Measurements from ENCODE around the gene EIF4E3. TPM values are rescaled to one million over a fixed set of nuclear protein-coding genes. Genes with fewer than 3 reads are reported as not detected.

The EIF4E3 gene
- 0.21 and 0.28 TPM in 2 replicates for total RNA-seq (2014; rRNA removed; shearing (Covaris generic))

DNA sequence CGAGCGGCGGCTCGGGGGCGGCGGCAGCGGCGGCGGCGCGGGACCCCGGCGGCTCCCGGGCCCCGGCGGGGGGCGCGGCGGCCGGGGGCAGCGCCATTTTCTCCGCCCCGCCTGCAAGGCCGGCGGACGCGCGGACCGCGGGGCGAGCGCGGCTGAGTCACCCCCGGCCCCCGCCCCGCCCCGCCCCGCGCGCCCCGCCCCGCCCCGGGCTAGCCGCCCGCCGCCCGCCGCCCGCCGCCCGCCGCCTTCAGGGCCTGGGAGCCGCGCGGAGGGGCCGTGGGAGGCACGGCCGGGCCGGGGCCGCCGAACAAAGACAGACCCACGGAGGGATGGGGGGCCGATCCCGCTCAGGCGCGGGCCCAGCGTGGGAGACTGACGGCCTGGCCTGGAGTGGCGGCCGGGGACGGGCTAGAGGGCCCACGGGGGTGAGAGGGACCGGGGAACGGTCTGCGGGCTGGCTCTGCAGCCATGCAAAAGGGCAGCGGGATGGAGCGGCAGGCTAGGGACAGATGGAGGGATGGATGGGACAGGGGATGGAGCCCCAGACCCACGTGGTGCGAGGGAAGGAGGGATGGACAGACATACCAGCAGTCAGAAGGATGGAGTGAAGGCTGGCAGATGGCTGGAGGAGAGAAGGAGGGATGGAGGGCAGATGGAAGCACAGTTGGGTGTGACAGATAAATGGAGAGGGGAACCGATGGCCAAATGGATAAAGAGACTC is at the start of gene EIF4E3:
Gene EIF4E3, minus strand, starts transcription at position 132 of the 721 bp plus-strand sequence. Its CDS starts 35 bp downstream, at position 97.
- DNase-seq (ENCODE audit: low spot score) = no peak

DNA sequence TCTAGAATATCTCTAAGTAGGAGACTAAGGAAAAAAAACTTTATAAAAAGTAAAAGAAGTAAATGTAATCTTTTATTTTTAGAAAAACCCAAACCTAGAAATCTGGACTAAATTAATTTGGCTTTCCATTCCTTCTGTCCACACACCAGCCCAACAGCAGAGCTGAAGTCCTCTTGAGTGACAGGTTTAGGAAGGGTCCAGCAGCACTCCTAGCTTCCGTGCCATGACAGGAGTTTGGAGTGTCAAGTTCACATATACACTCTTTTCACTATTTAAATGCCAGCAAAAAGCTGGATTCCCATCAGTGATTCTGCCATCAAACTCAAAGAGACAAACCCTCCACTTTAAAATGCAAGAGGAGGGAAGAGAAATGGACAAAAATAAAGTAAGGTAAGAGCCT is 46.7 kb upstream of the EIF4E3 start:
- no peak for DNase-seq (ENCODE audit: low spot score)

DNA sequence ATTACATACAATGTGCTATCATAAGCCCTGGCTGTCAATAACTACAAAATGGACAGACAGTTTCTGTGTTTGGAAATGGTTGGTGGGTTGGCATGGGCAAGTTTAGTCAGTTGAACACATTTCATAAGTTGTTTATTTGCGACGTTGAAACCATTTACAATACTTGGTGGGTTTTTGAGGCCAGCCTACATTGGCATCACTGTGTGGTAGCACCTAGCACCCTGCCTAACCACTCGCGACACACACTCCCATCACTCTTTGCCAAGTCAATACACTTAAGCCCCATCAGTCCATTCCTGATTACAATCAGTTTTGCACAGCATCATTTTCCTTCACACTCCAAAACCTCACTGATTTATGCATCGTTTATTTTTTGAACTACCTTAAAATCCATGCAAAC is 45.9 kb upstream of the EIF4E3 start:
- DNase-seq (ENCODE audit: low spot score) = no peak

DNA sequence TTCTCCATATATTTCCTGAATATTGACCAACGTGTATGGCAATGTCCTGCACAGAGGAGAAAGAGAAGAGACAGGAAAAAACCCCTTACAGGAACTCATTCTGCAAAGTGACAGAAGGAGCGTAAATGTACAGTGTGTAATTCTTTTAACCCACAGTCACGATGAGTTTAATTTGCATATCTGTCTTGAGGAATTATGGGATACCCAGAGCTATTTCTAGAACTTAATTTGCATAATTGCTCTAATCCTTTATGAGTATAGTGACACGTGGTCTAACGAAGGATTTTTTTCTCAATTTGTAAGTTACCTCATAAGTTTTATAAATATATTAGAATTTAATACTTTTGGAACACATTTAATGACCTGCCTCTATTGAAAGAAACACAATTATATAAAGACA is 38.2 kb upstream of the EIF4E3 start:
- DNase-seq (ENCODE audit: low spot score) = no peak

DNA sequence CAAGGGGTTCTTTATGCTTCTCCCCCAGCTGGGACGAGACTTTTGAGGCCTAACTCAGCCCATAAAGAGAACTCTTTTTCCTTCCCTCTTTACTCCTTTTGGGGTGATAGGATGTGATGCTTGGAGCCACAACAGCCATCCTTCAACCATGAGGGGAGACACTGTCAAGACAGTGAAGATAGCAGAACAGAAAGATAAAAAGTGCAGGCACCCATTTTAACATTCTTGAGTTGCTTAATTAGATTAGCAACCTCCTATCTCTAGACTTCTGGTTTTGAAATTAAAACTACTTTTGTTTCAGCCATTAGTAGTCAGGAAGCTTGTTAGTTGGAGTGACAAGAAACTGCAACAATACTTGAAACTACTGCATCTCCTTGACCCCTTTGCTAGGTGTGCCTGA is 34.9 kb upstream of the EIF4E3 start:
- no peak for DNase-seq (ENCODE audit: low spot score)

DNA sequence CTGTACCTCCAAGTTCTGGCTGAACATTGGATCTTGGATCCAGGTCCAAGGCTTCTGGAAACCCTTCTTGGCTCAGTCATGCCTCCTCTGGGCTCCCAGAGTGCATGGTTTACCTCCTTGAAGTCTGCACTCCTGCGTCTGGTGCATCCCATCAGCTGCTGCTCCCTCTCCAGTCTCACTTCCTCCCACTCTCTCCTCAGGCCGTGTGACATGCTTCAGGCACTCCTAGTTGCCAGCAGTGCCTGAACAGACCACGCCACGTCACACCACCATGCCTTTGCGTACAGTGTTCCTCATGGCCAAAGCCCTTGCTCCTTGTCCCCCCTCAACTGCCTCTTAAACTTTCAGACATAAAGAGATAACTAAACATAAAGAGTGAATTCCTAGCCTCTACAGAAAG is 34.2 kb upstream of the EIF4E3 start:
- no peak for DNase-seq (ENCODE audit: low spot score)

DNA sequence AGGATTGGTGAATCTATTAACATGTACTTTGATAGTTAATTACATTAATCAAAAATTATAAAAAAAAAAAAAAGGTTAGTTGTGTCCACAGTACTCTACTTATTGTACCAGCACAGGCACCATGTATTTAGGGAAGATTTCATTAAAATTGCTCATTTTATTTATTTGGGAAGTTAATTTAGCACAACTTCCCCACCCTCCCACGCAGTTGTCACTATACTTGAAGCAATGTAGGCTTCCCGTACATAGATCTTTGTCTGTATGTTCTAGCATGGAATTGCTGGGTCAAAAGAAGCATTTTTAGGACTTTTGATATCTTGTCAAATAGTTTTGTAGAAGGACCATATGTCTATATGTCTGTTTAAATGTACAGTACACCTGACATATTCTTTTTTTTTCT is 32.9 kb upstream of the EIF4E3 start:
- DNase-seq (ENCODE audit: low spot score) = no peak

DNA sequence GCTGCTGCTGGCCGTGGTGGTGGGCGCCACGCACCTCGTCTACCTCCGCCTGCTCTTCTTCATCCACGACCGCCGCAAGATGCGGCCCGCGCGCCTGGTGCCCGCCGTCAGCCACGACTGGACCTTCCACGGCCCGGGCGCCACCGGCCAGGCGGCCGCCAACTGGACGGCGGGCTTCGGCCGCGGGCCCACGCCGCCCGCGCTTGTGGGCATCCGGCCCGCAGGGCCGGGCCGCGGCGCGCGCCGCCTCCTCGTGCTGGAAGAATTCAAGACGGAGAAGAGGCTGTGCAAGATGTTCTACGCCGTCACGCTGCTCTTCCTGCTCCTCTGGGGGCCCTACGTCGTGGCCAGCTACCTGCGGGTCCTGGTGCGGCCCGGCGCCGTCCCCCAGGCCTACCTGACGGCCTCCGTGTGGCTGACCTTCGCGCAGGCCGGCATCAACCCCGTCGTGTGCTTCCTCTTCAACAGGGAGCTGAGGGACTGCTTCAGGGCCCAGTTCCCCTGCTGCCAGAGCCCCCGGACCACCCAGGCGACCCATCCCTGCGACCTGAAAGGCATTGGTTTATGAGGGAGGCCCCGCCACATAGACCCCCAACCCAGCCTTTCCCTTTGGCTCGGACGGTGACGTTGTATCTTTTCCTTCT is 29.5 kb upstream of the EIF4E3 start:
- no peak for DNase-seq (ENCODE audit: low spot score)

DNA sequence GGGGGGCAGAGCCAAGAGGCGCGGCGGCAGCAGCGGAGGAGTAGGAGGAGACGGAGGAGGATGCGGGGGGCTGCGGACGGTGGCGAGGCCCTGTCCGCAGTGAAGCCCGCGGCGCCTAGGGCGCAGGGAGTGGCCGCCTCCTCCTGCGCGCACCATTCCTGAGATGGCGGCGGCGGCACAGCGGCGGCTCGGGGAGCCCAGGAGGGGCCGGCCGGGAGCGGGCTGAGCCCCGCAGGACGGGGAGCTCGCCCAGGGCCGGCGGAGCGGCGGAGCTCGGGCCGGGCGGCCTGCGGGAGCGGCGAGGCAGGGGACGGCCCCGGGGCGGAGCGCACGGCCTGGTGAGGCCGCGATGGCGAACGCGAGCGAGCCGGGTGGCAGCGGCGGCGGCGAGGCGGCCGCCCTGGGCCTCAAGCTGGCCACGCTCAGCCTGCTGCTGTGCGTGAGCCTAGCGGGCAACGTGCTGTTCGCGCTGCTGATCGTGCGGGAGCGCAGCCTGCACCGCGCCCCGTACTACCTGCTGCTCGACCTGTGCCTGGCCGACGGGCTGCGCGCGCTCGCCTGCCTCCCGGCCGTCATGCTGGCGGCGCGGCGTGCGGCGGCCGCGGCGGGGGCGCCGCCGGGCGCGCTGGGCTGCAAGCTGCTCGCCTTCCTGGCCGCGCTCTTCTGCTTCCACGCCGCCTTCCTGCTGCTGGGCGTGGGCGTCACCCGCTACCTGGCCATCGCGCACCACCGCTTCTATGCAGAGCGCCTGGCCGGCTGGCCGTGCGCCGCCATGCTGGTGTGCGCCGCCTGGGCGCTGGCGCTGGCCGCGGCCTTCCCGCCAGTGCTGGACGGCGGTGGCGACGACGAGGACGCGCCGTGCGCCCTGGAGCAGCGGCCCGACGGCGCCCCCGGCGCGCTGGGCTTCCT is 28.8 kb upstream of the EIF4E3 start, which contains the start of gene GPR27:
Gene GPR27, plus strand, starts transcription at position 155 of the 909 bp plus-strand sequence. Its CDS starts 195 bp downstream, at position 350.
- no peak for DNase-seq (ENCODE audit: low spot score)

DNA sequence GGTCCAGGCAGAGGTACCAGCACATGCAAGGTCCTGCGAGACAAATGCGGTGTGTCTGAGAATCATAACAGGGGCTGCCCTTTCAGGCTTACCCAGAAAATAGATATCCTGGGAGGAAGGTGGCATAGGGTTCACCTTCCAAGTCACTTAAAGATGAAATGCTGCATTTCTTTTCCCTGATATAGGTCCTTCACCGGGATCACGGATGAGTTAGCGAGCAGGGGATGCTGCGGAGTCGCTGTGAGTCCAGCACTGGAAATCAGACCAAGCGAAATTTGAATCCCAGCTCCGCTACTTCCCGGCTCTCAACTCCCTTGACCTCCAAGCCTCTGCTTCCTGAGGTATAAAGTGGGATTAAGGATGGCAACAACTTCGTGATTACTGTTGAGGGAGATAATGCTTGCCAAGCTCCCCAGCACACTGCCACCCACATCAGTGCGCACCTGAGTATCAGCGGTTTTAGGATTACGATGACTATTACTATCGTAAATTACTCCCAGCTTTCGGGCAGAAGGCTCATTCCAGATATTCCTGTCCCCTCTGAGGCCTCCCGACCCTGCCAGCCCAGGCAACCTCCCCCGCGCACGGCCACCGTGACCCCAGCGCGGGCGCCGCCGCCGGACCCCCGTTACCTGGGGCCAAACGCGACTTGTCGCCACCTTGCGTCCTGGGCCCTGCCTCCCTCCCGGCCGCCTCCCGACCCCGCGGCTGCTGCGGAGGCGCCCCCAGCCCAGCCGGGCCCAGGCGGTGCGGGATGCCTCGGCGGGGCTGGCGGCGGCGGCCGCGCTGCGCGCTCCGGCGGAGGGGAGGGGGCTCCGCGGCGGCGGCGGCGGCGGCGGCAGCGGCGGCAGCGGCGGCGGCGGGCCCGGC is 27.9 kb upstream of the EIF4E3 start:
- no peak for DNase-seq (ENCODE audit: low spot score)

DNA sequence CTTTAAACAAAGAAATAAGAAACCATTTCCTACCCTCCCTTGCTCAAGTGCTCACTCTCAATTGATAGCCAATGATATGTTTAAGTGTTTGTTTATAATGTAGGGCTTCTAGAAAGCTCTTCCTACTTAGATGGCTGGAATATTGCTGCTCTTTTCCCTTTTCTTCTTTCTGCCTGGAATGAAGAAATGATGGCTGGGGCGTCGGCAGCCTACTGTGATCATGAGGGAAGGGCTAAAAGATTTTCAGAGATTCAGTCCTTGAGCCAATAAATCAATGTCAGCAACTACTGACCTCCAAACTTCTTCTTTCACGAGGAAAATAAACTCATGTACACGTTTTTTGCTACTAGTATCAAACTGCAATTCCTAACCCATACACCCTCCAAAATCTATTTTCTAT is 26.4 kb upstream of the EIF4E3 start:
- DNase-seq (ENCODE audit: low spot score) = no peak

DNA sequence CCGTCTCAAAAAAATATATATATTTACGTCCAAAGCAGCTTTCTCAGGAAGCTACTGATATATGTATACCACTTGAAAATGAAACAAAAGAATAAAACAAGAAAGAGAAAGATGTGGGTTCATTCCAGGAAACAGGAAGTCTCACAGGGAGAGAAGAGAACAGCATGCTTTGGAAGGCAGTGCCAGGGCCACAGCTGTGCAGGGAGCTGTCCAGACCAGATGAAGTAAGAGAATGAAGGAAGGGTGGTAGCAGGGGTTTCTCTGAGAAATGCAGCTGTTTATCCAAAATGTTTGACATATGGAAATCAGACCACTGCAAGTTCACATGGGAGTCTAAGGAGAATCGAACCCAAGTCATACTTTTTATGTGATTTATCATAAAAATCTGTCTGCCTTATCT is 19.5 kb upstream of the EIF4E3 start:
- DNase-seq (ENCODE audit: low spot score) = no peak

DNA sequence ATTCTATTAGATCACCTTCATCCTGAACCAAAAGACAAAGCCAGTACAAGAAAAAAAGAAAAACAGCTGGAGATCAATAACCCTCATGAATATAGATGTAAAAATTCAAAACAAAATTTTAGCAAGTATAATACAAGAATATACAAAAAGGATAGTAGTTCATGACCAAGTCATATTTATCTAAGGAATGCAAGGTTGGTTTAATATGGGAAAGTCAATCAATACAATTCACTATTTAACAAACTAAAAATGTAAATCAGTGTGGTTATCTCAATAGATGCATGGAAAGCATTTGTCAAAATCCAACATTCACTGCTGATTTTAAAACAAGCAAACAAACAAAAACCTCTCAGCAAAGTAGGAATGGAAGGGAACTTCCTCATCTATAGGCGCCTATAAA is 17.4 kb upstream of the EIF4E3 start:
- no peak for DNase-seq (ENCODE audit: low spot score)

DNA sequence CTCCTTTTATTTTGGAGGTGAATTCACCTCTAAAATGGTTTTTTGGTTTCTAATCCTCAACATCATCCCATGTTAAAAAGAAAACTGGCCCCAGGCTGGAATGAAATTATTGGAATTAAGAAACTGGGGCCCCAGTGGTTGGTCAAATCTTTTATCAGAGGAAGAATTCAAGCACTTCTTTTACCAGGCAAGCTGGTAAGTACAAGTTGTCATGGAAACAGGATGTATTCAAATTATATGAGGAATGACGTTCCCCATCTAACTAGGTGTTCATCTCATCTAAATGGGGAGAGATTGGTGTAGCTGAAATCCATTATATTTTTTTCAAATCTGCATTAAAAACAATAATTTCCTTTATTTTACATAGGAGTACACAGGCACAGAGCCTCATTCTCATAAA is 9.7 kb upstream of the EIF4E3 start:
- no peak for DNase-seq (ENCODE audit: low spot score)

DNA sequence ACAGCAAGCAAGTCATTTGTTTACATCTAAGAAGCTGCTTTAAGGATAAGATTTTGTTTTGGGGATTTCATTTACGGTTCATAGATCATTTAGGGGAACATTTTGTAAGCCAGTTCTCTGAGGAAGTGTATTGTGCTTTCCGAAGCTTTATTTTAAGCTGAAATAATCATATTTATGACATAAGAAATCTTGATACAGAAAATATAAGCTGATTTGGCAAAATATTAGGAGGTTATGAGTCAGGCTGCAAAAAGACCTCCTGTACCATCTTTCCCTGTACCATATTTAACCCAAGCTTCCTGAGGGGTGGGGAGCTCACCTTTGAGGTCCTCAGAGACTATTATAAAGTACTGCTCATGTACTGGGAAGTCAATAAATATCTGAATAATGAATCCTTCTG is 8.1 kb upstream of the EIF4E3 start:
- DNase-seq (ENCODE audit: low spot score) = no peak

DNA sequence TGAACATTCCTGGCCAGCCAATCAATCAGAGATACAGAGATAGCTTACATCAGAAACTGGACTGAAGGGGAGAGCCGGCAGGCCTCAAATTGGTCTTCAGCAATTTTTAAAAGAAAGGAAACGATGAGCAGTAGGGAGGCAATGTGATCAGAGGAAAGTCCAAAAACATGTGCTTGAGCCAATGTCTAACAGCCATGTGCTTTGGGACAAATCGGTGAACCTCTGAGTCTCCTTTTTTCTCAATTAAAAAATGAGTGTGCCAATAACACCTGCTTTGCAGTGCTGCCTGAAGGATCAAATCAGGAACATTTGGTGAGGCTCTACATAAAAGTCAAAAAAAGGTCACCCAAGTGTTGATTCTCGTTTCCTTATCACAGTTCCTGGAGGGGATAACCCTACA is 7.4 kb upstream of the EIF4E3 start:
- DNase-seq (ENCODE audit: low spot score) = no peak

DNA sequence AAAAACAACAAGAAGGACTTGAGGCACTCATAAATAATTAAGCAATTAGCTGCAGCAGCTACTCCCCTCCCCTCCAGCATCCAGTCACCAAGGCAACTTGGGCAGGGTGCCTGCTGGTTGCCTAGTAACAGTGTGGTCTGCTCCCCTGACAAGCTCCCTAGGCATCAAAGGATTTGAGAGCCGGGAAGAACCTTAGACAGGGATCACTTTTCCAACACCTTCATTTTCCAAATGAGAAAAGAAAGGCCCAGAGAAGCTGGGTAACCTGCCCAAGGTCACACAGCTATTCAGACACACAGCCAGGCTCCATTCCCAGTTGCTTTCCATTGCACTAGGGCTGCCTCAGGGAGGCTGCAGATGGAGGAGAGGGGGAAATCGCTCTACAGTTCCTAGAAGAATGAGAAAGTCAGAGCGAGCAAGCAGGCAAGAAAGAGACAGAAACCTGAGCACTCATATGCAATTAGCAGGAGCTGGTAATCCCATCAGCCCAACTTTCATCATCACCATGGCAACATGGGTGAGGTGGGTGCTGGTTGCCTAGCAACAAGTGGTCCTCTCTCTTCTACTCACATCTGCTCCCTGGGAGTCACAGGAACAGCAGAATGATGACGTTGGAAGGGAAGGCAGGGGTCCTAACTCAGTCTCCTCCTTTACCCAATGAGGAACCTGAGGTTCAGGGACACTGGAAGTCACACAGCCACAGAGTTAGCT is 3.6 kb upstream of the EIF4E3 start:
- no peak for DNase-seq (ENCODE audit: low spot score)

DNA sequence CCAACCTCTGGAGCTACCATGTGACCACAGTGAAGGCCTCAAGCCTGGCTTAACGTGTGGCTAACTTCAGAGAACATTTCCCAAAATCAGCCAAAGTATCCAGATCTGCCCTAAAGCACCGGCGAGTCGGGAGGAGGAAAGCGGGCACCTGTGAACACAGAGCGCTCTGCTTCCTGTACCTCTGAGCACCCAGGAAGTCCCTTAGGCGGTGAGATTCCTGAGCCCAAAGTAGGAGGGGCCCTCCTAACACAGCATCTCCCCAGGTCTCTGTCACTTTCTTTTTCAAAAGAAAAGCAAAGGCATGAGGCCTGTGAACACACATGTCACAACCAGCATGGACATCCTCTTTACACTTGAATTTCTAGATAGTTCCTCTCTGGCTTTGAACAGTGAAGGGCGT is 944 bp upstream of the EIF4E3 start:
- no peak for DNase-seq (ENCODE audit: low spot score)

DNA sequence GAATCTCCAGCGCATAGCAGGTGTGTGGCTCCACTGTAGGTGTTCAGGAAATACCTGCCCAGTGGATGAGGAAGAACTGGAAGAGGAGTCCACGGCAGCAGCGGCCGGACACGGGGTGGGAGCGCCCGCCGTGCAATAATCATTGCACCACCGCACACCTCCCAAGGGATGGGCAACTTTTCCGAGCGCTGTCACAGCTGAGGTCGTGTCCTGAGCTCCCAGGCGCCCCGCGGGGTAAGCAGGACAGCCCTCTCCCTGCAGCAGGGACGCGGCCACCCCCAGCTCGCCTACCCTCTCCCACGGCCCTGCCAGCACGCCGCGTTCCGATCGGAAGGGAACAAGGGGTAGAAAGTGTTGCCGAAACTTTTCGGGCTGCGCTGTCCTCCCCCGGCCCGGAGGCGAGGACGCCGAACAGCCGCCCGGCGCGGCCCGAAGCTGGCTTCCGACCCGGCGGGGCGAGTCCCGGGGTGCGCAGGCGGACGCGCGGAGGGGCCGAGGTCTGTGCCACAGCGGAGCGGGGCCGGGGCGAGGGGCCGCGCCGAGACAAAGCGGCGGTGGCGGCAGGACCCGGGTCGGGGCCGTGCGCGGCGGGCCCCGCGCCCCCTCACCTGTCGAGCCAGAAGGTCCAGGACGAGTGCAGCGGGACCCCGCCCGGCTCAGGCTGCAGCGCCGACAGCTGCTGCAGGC is 475 bp downstream of the EIF4E3 start:
- DNase-seq (ENCODE audit: low spot score) = no peak

DNA sequence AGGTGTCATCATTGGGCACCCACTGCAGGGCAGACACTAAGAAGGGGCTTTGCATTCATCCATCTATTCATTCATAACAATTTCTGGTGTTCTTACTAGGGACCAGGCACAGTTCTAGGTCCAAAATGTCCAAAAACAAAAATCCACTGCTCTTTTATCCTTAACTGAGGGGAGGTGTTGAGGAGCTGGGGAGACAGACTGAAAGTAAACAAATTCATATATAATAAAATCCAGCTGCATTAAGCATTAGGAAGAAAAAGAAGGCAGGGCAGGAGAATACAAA is 1.1 kb downstream of the EIF4E3 start:
- no peak for DNase-seq (ENCODE audit: low spot score)
